ENCODE data around the gene TMEM139.
A peak's percentile ranks its signal among the peaks of the same experiment; 100 is the strongest.
"Not testable (repeated sequence)": the region's sequence is repeated elsewhere in the genome, so short reads cannot be mapped to it uniquely, and the experiment has no call there.

The TMEM139 gene

DNA sequence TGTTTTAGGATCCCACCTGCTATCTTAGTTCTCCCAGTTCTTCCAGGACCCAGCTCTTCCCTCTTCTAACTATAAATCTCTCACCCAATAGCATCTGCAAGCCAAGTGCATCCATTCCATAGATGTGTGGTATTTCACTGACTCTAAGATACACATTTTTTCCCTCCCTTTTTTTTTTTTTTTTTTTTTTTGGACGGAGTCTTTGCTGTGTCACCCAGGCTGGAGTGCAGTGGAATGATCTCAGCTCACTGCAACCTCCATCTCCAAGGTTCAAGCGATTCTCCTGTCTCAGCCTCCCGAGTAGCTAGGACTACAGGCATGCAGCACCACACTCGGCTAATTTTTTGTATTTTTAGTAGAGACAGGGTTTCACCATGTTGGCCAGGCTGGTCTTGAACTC, 5.1 kb downstream of the TMEM139 start:
- Mint-ChIP-seq H3K4me3 (peak overlapping the region; percentile 92), H3K4me1 (ENCODE audit: low read depth) (peaks cover 49% of the 10 kb centered on the region), H3K36me3 (ENCODE audit: low read depth) (peaks cover 69% of the 10 kb centered on the region), H3K27ac (peak overlapping the region; percentile 95)
- not testable (repeated sequence) for DNase-seq, H3K9me3 Mint-ChIP-seq, H3K27me3 Mint-ChIP-seq

DNA sequence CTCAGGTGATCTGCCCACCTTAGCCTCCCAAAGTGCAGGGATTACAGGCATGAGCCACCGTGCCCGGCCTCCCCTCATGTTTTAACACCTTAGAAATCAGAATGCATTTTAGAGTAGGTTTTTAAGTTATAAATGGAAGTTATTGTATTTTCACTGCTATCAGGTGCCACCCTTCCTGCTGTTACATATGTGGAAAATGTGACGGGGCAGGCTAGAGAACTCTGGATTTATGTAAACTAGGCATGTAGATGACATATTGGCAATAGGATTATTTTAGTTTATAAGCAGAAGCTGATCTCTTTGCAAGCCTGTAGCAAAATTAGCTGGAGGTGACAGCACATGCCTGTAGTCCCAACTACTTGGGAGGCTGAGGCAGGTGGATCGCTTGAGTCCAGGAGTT, 5.5 kb downstream of the TMEM139 start:
- Mint-ChIP-seq H3K27ac (peak overlapping the region; percentile 95), H3K9me3 (peaks cover 7% of the 10 kb centered on the region), H3K27me3 (no peaks in the 10 kb centered on the region), H3K4me3 (peak overlapping the region; percentile 92), H3K4me1 (ENCODE audit: low read depth) (peaks cover 52% of the 10 kb centered on the region), H3K36me3 (ENCODE audit: low read depth) (peaks cover 73% of the 10 kb centered on the region)
- no peak for DNase-seq

DNA sequence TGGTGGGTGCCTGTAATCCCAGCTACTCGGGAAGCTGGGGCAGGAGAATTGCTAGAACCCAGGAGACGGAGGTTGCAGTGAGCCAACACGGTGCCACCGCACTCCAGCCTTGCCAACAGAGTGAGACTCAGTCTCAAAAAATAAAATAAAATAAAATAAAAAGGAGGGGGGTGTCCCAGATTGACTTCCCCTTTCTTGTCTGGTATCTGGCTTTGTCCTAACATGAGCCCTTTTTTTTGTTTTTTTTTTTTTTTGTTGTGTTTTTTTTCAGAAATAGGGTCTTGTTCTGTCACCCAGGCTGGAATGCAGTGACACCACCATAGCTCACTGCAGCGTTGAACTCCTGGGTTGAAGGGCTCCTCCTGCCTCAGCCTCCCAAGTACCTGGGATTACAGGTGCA, 8.1 kb downstream of the TMEM139 start:
- Mint-ChIP-seq H3K27ac (no peak overlapping the region), H3K4me1 (ENCODE audit: low read depth) (peaks cover 60% of the 10 kb centered on the region), H3K27me3 (no peaks in the 10 kb centered on the region), H3K4me3 (no peak overlapping the region), H3K9me3 (peaks cover under 1% of the 10 kb centered on the region), H3K36me3 (ENCODE audit: low read depth) (peaks cover 92% of the 10 kb centered on the region)
- DNase-seq: no peak

GRCh38 chr7:143295870-143296269, 11.1 kb downstream of the TMEM139 start:
- no peak overlapping the region for H3K4me3 Mint-ChIP-seq
- H3K27me3 Mint-ChIP-seq: no peaks in the 10 kb centered on the region
- peaks cover 67% of the 10 kb centered on the region for H3K4me1 Mint-ChIP-seq (ENCODE audit: low read depth)
- DNase-seq: no peak
- no peaks in the 10 kb centered on the region for H3K9me3 Mint-ChIP-seq
- peaks cover 96% of the 10 kb centered on the region for H3K36me3 Mint-ChIP-seq (ENCODE audit: low read depth)
- H3K27ac Mint-ChIP-seq: peak overlapping the region; percentile 65

- Mint-ChIP-seq H3K4me3 (no peak overlapping the region), H3K4me1 (ENCODE audit: low read depth) (peaks cover 60% of the 10 kb centered on the region), H3K36me3 (ENCODE audit: low read depth) (peaks cover 96% of the 10 kb centered on the region), H3K9me3 (no peaks in the 10 kb centered on the region), H3K27ac (peak overlapping the region; percentile 65), H3K27me3 (no peaks in the 10 kb centered on the region)
- no peak for DNase-seq
Observed at GRCh38 chr7:143296686-143297085, 11.9 kb downstream of the TMEM139 start.

GRCh38 chr7:143299346-143299745, 14.6 kb downstream of the TMEM139 start:
- Mint-ChIP-seq H3K9me3 (no peaks in the 10 kb centered on the region), H3K27me3 (no peaks in the 10 kb centered on the region), H3K4me1 (ENCODE audit: low read depth) (peaks cover 50% of the 10 kb centered on the region), H3K27ac (peak overlapping the region; percentile 74), H3K4me3 (no peak overlapping the region), H3K36me3 (ENCODE audit: low read depth) (peaks cover 94% of the 10 kb centered on the region)
- DNase-seq: no peak

GRCh38 chr7:143299840-143300239, 15.1 kb downstream of the TMEM139 start:
- Mint-ChIP-seq H3K4me1 (ENCODE audit: low read depth) (peaks cover 49% of the 10 kb centered on the region), H3K27ac (peak overlapping the region; percentile 74), H3K9me3 (no peaks in the 10 kb centered on the region), H3K4me3 (no peak overlapping the region), H3K27me3 (no peaks in the 10 kb centered on the region), H3K36me3 (ENCODE audit: low read depth) (peaks cover 94% of the 10 kb centered on the region)
- peak; percentile 65 for DNase-seq

DNA sequence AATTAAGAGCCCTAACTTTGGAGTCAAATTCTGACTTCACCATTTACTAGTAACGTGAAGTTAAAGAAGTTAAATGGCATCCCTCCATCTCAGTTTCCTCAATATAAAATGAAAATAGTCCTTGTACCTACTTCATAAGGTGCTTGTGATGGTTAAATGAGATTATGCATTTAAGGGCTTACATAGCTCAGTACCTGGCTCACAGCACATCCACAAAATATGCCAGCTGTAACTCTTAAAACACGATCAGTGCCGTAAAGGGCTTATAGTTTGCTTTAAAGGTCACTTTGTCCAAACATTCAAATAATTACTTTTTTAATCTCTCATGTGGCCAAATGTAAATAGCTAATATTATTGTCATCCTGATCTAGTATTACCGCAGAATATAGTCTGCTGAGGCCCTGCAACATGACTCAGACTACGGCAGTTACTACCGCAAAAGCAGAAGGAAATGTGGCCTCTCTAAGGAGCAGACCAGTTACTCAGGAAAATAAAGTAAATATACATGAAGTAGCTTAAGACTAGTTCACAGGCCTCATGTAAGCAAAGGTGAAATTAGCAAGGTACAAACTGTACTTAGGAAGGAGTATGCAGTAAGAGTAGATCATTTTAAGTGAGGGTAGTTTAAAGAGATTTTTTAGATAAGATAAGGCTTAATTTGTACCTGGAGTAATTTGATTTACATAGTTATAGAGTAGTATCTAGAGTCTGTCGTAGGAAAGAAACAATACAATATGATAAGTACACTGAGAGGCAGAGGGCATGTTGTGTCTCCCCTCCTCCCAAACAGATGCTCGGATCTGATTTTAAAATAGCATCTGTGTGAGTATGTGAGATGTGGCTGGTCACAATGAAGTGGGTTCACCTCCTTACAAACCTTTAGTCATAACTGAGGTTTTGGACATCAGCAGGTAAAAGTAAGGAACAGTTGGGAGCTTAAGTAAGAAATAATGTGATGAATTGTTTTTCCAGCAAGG, 16.5 kb downstream of the TMEM139 start:
- Mint-ChIP-seq H3K4me1 (ENCODE audit: low read depth) (peaks cover 46% of the 10 kb centered on the region), H3K9me3 (no peaks in the 10 kb centered on the region), H3K4me3 (no peak overlapping the region), H3K27ac (peak overlapping the region; percentile 39), H3K27me3 (no peaks in the 10 kb centered on the region), H3K36me3 (ENCODE audit: low read depth) (peaks cover 94% of the 10 kb centered on the region)
- DNase-seq: no peak

- no peaks in the 10 kb centered on the region for H3K9me3 Mint-ChIP-seq
- peak overlapping the region; percentile 48 for H3K27ac Mint-ChIP-seq
- H3K36me3 Mint-ChIP-seq (ENCODE audit: low read depth): peaks cover 97% of the 10 kb centered on the region
- no peaks in the 10 kb centered on the region for H3K27me3 Mint-ChIP-seq
- peaks cover 49% of the 10 kb centered on the region for H3K4me1 Mint-ChIP-seq (ENCODE audit: low read depth)
- DNase-seq: no peak
- no peak overlapping the region for H3K4me3 Mint-ChIP-seq
Observed at GRCh38 chr7:143303733-143304132, 19.0 kb downstream of the TMEM139 start.

DNA sequence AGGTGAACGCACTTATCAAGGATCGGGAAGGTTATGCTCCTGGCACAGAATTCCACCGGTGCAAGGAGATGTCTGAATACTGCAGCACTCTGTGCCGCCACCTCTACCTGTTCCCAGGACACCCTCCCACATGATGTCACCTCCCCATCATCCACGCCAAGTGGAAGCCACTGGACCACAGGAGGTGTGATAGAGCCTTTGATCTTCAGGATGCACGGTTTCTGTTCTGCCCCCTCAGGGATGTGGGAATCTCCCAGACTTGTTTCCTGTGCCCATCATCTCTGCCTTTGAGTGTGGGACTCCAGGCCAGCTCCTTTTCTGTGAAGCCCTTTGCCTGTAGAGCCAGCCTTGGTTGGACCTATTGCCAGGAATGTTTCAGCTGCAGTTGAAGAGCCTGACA, 20.2 kb downstream of the TMEM139 start:
- no peaks in the 10 kb centered on the region for H3K27me3 Mint-ChIP-seq
- no peak overlapping the region for H3K4me3 Mint-ChIP-seq
- H3K36me3 Mint-ChIP-seq (ENCODE audit: low read depth): peaks cover 97% of the 10 kb centered on the region
- H3K9me3 Mint-ChIP-seq: no peaks in the 10 kb centered on the region
- peak overlapping the region; percentile 13 for H3K27ac Mint-ChIP-seq
- H3K4me1 Mint-ChIP-seq (ENCODE audit: low read depth): peaks cover 45% of the 10 kb centered on the region
- no peak for DNase-seq

- Mint-ChIP-seq H3K36me3 (ENCODE audit: low read depth) (peaks cover 95% of the 10 kb centered on the region), H3K4me3 (no peak overlapping the region), H3K27ac (peak overlapping the region; percentile 13), H3K9me3 (no peaks in the 10 kb centered on the region), H3K27me3 (no peaks in the 10 kb centered on the region), H3K4me1 (ENCODE audit: low read depth) (peaks cover 48% of the 10 kb centered on the region)
- DNase-seq: peak; percentile 76
Observed at GRCh38 chr7:143305423-143306070, 20.8 kb downstream of the TMEM139 start.

DNA sequence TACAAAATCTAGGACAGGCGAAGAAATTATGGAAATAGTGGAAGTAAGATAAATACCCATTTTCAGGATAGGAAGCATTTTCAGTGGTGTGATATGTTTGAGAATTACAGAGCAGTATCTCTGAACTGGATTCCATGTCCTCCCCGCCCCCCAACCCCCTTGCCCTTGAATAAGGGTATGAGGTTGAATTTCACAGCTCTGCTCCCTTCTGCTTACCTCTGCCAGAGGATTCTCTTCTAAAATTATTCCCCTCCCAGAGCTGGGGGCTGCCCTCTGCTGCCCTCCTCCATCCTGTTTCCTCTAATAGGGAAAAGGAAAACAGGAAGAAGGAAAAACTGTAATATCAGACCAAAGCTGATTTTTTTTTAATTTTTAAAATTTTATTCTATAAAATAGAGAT, 23.9 kb downstream of the TMEM139 start:
- no peaks in the 10 kb centered on the region for H3K27me3 Mint-ChIP-seq
- no peak overlapping the region for H3K4me3 Mint-ChIP-seq
- H3K4me1 Mint-ChIP-seq (ENCODE audit: low read depth): peaks cover 54% of the 10 kb centered on the region
- H3K27ac Mint-ChIP-seq: peak overlapping the region; percentile 47
- DNase-seq: no peak
- H3K36me3 Mint-ChIP-seq (ENCODE audit: low read depth): peaks cover 67% of the 10 kb centered on the region
- no peaks in the 10 kb centered on the region for H3K9me3 Mint-ChIP-seq

DNA sequence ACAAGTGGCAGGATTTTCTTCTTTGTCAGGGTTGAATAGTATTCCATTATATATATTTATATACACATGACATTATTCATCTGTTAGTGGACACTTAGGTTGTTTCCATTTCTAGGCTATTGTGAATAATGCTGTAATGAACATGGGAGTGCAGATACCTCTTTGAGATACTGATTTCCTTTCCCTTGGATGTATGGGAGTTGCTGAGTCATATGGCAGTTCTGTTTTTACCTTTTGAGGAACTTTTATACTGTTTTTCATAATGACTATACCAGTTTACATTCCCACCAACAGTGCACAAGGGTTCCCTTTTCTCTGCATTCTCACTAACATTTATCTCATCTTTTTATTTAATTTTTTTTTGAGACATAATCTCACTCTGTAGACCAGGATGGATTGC, 29.4 kb downstream of the TMEM139 start:
- Mint-ChIP-seq H3K4me1 (ENCODE audit: low read depth) (peaks cover 18% of the 10 kb centered on the region), H3K9me3 (no peaks in the 10 kb centered on the region), H3K27ac (no peak overlapping the region), H3K27me3 (no peaks in the 10 kb centered on the region), H3K36me3 (ENCODE audit: low read depth) (peaks cover 12% of the 10 kb centered on the region), H3K4me3 (no peak overlapping the region)
- no peak for DNase-seq

- Mint-ChIP-seq H3K4me3 (no peak within 1 kb of the TSS), H3K9me3 (no peaks in the 10 kb centered on the region), H3K4me1 (ENCODE audit: low read depth) (peaks cover 7% of the 10 kb centered on the region), H3K27ac (no peak within 1 kb of the TSS), H3K36me3 (ENCODE audit: low read depth) (no peaks in the 10 kb centered on the region), H3K27me3 (no peaks in the 10 kb centered on the region)
- no peak for DNase-seq
Observed at GRCh38 chr7:143315776-143316175, 31.0 kb downstream of the TMEM139 start, which contains the start of gene CLCN1. Gene CLCN1 (plus strand): TSS chr7:143316111. CDS start chr7:143316213, 102 bp downstream.

DNA sequence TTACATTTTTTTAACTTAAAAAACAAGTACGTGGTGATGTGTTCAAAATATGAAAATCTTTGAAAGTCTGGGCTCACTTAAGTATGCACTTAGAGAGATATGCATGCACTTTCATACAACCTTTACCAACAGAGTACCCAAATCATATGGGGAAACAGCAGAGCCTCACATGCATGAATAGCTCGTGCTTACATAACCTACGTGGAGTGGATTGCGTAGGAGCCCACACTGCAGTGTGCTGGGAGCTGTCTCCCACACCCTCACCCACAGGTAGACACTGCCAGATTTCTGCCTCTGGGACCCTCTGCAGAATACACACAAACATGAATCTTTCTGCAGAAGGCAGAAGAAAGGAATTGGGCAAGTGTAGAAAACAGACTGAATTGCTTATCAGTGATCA, 31.7 kb downstream of the TMEM139 start:
- no peaks in the 10 kb centered on the region for H3K9me3 Mint-ChIP-seq
- no peaks in the 10 kb centered on the region for H3K36me3 Mint-ChIP-seq (ENCODE audit: low read depth)
- no peaks in the 10 kb centered on the region for H3K27me3 Mint-ChIP-seq
- DNase-seq: no peak
- peaks cover 3% of the 10 kb centered on the region for H3K4me1 Mint-ChIP-seq (ENCODE audit: low read depth)
- no peak overlapping the region for H3K27ac Mint-ChIP-seq
- no peak overlapping the region for H3K4me3 Mint-ChIP-seq

Data from activated T-cell treated with anti-CD3 and anti-CD28 coated beads, Interleukin-2, amount 50 U/mL, for 24 hours (primary cell).